KOPT-K1 (cell line): Measurements from ENCODE around the gene MYO16.
"Not testable (repeated sequence)": the region's sequence is repeated elsewhere in the genome, so short reads cannot be mapped to it uniquely, and the experiment has no call there.

Experiments used
- H3K27ac ChIP-seq: fragments of 200-600 bp; sonication (generic); 2 replicates; pipeline ENCODE4 v1.5.1; 2016; ENCODE audit warnings: antibody characterized with exemption, mild to moderate bottlenecking, low read depth, low read length; ENCODE audit not compliant: poor library complexity, severe bottlenecking
- H3K36me3 ChIP-seq: fragments of 200-600 bp; sonication (generic); 2 replicates; pipeline ENCODE4 v1.5.1; 2017; ENCODE audit warnings: antibody characterized with exemption, mild to moderate bottlenecking, low read length, moderate library complexity; ENCODE audit not compliant: insufficient read depth
- H3K9me3 ChIP-seq: fragments of 200-600 bp; sonication (generic); 2 replicates; pipeline ENCODE4 v1.5.1; 2017; ENCODE audit warnings: antibody characterized with exemption, low read length, mild to moderate bottlenecking; ENCODE audit not compliant: insufficient read depth, poor library complexity, severe bottlenecking

MYO16 gene

GRCh38 chr13:108991416-108991815 is 362.0 kb downstream of the MYO16 start:
- not testable (repeated sequence) for H3K9me3 ChIP-seq, H3K27ac ChIP-seq, H3K36me3 ChIP-seq

GRCh38 chr13:108993346-108993745 is 363.9 kb downstream of the MYO16 start:
- no peaks in the 10 kb centered on the region for H3K36me3 ChIP-seq
- no peaks in the 10 kb centered on the region for H3K9me3 ChIP-seq
- H3K27ac ChIP-seq = no peak overlapping the region

- H3K27ac ChIP-seq = no peak overlapping the region
- H3K36me3 ChIP-seq = no peaks in the 10 kb centered on the region
- H3K9me3 ChIP-seq = no peaks in the 10 kb centered on the region
These were observed 367.0 kb downstream of the MYO16 start for GRCh38 chr13:108996430-108996829.

GRCh38 chr13:109000207-109000606 is 370.8 kb downstream of the MYO16 start:
- no peaks in the 10 kb centered on the region for H3K36me3 ChIP-seq
- no peak overlapping the region for H3K27ac ChIP-seq
- H3K9me3 ChIP-seq = no peaks in the 10 kb centered on the region

GRCh38 chr13:109002934-109003333 is 373.5 kb downstream of the MYO16 start:
- H3K9me3 ChIP-seq = no peaks in the 10 kb centered on the region
- no peaks in the 10 kb centered on the region for H3K36me3 ChIP-seq
- no peak overlapping the region for H3K27ac ChIP-seq

- Histone ChIP-seq H3K27ac (no peak overlapping the region), H3K9me3 (no peaks in the 10 kb centered on the region), H3K36me3 (no peaks in the 10 kb centered on the region)
These were observed 378.5 kb downstream of the MYO16 start for GRCh38 chr13:109007946-109008345.

GRCh38 chr13:109009756-109010155 is 380.3 kb downstream of the MYO16 start:
- H3K36me3 ChIP-seq = no peaks in the 10 kb centered on the region
- no peaks in the 10 kb centered on the region for H3K9me3 ChIP-seq
- no peak overlapping the region for H3K27ac ChIP-seq

GRCh38 chr13:109010912-109011311 is 381.5 kb downstream of the MYO16 start:
- Histone ChIP-seq H3K27ac (no peak overlapping the region), H3K36me3 (no peaks in the 10 kb centered on the region), H3K9me3 (no peaks in the 10 kb centered on the region)

- Histone ChIP-seq H3K27ac (no peak overlapping the region), H3K36me3 (no peaks in the 10 kb centered on the region), H3K9me3 (no peaks in the 10 kb centered on the region)
These were observed 382.7 kb downstream of the MYO16 start for GRCh38 chr13:109012115-109012514.

GRCh38 chr13:109021558-109021957 is 392.1 kb downstream of the MYO16 start:
- H3K27ac ChIP-seq = no peak overlapping the region
- H3K9me3 ChIP-seq = no peaks in the 10 kb centered on the region
- no peaks in the 10 kb centered on the region for H3K36me3 ChIP-seq

- H3K9me3 ChIP-seq = no peaks in the 10 kb centered on the region
- no peak overlapping the region for H3K27ac ChIP-seq
- H3K36me3 ChIP-seq = no peaks in the 10 kb centered on the region
These were observed 395.2 kb downstream of the MYO16 start for GRCh38 chr13:109024611-109025010.

- no peaks in the 10 kb centered on the region for H3K9me3 ChIP-seq
- no peaks in the 10 kb centered on the region for H3K36me3 ChIP-seq
- H3K27ac ChIP-seq = no peak overlapping the region
These were observed 396.9 kb downstream of the MYO16 start for GRCh38 chr13:109026266-109026665.

GRCh38 chr13:109028624-109029023 is 399.2 kb downstream of the MYO16 start:
- Histone ChIP-seq H3K9me3 (no peaks in the 10 kb centered on the region), H3K36me3 (no peaks in the 10 kb centered on the region), H3K27ac (no peak overlapping the region)

- H3K27ac ChIP-seq = no peak overlapping the region
- H3K9me3 ChIP-seq = no peaks in the 10 kb centered on the region
- H3K36me3 ChIP-seq = no peaks in the 10 kb centered on the region
These were observed 403.7 kb downstream of the MYO16 start for GRCh38 chr13:109033090-109033489.

- Histone ChIP-seq H3K36me3 (no peaks in the 10 kb centered on the region), H3K9me3 (no peaks in the 10 kb centered on the region), H3K27ac (no peak overlapping the region)
These were observed 406.8 kb downstream of the MYO16 start for GRCh38 chr13:109036078-109036780.

- Histone ChIP-seq H3K36me3 (no peaks in the 10 kb centered on the region), H3K27ac (no peak overlapping the region), H3K9me3 (no peaks in the 10 kb centered on the region)
These were observed 414.2 kb downstream of the MYO16 start for GRCh38 chr13:109043636-109044035.
